ENCODE results near the gene TMEM41B. TPM values are rescaled to one million over a fixed set of nuclear protein-coding genes. Genes with fewer than 3 reads are reported as not detected.
"Not testable (repeated sequence)": the region's sequence is repeated elsewhere in the genome, so short reads cannot be mapped to it uniquely, and the experiment has no call there.

TMEM41B gene
- total RNA-seq: 10 to 100 TPM; 20.1 to 25.5 TPM

- ChIA-PET POLR2A (interaction anchor here (0.9 to 3.9 kb wide), 3 partner anchors 49 to 146 kb away, joined by 4 to 27 read pairs (median 5); partner anchors contain the start of genes IPO7 and ZNF143), CTCF (interaction anchor here (0.8 to 1.2 kb wide), 2 partner anchors 12 to 72 kb away, joined by 3 to 5 read pairs; no protein-coding TSS in a partner anchor)
These were observed at the start of gene TMEM41B for GRCh38 chr11:9314291-9315077. Gene TMEM41B, minus strand, starts transcription at chr11:9314593. Its CDS starts 152 bp downstream, at chr11:9314441.

- POLR2A ChIA-PET: no interaction called here
- CTCF ChIA-PET: no interaction called here
These were observed 48.0 kb upstream of the TMEM41B start for GRCh38 chr11:9362393-9362863.

GRCh38 chr11:9360862-9361622, 46.6 kb upstream of the TMEM41B start:
- POLR2A ChIA-PET, CTCF ChIA-PET: not testable (repeated sequence)

GRCh38 chr11:9357041-9357440, 42.6 kb upstream of the TMEM41B start:
- CTCF ChIA-PET: interaction anchor here (0.6 kb wide), 1 partner anchor 942 kb away, joined by 4 read pairs; no protein-coding TSS in a partner anchor
- POLR2A ChIA-PET: no interaction called here

- POLR2A ChIA-PET: no interaction called here
- CTCF ChIA-PET: no interaction called here
These were observed 37.0 kb upstream of the TMEM41B start for GRCh38 chr11:9351321-9351881.

GRCh38 chr11:9347779-9348178, 33.4 kb upstream of the TMEM41B start:
- POLR2A ChIA-PET, CTCF ChIA-PET: not testable (repeated sequence)

- POLR2A ChIA-PET: no interaction called here
- CTCF ChIA-PET: no interaction called here
These were observed 32.7 kb upstream of the TMEM41B start for GRCh38 chr11:9347100-9347499.

GRCh38 chr11:9344061-9344680, 29.8 kb upstream of the TMEM41B start:
- ChIA-PET POLR2A (no interaction called here), CTCF (no interaction called here)

GRCh38 chr11:9341638-9342178, 27.3 kb upstream of the TMEM41B start:
- CTCF ChIA-PET: no interaction called here
- POLR2A ChIA-PET: interaction anchor here (0.6 kb wide), 1 partner anchor 44 kb away, joined by 6 read pairs; no protein-coding TSS in a partner anchor

GRCh38 chr11:9332655-9333054, 18.3 kb upstream of the TMEM41B start:
- ChIA-PET POLR2A (interaction anchor here (0.6 kb wide), 1 partner anchor 138 kb away, joined by 10 read pairs; no protein-coding TSS in a partner anchor), CTCF (interaction anchor here (0.5 kb wide), 1 partner anchor 73 kb away, joined by 3 read pairs; no protein-coding TSS in a partner anchor)

- CTCF ChIA-PET: no interaction called here
- POLR2A ChIA-PET: no interaction called here
These were observed 16.3 kb upstream of the TMEM41B start for GRCh38 chr11:9330387-9331384.

- ChIA-PET CTCF (no interaction called here), POLR2A (no interaction called here)
These were observed 5.7 kb upstream of the TMEM41B start for GRCh38 chr11:9320047-9320446.

GRCh38 chr11:9319377-9320001, 5.1 kb upstream of the TMEM41B start:
- CTCF ChIA-PET, POLR2A ChIA-PET: not testable (repeated sequence)

GRCh38 chr11:9318442-9319376, 4.3 kb upstream of the TMEM41B start:
- POLR2A ChIA-PET: not testable (repeated sequence)

GRCh38 chr11:9316334-9316733, 1.9 kb upstream of the TMEM41B start:
- ChIA-PET CTCF (no interaction called here), POLR2A (interaction anchor here (3.9 kb wide), 1 partner anchor 69 kb away, joined by 27 read pairs; the partner anchor contains the start of gene IPO7)

More at GRCh38 chr11:9318442-9319376, 4.3 kb upstream of the TMEM41B start:
- CTCF ChIA-PET: not testable (repeated sequence)

- ChIA-PET POLR2A (interaction anchor here (0.9 to 3.9 kb wide), 3 partner anchors 49 to 146 kb away, joined by 4 to 27 read pairs (median 5); partner anchors contain the start of genes IPO7 and ZNF143), CTCF (interaction anchor here (0.8 to 1.2 kb wide), 2 partner anchors 11 to 71 kb away, joined by 3 to 5 read pairs; no protein-coding TSS in a partner anchor)
These were observed 790 bp upstream of the TMEM41B start for GRCh38 chr11:9315078-9315688.
